AG10803 (cell line): ENCODE results near the gene DDR2.

Experiments
- DNase-seq: peaks from one replicate; pipeline ENCODE4 v3.0.0; 2010; ENCODE audit warnings: low read depth
- H3K4me3 ChIP-seq: 2 replicates; pipeline ENCODE4 v1.5.1; 2011; ENCODE audit warnings: mild to moderate bottlenecking, low read length, control low read depth
- TF ChIP-seq, protein P1 (sequence below): conservative IDR thresholded peaks from 2 replicates; pipeline ENCODE4 v1.5.1; 2011; ENCODE audit warnings: mild to moderate bottlenecking, low read length, control low read depth, inconsistent platforms

Gene DDR2

GRCh38 chr1:162629651-162630050, 2.6 kb upstream of the DDR2 start:
- TF ChIP-seq, protein P1, sequence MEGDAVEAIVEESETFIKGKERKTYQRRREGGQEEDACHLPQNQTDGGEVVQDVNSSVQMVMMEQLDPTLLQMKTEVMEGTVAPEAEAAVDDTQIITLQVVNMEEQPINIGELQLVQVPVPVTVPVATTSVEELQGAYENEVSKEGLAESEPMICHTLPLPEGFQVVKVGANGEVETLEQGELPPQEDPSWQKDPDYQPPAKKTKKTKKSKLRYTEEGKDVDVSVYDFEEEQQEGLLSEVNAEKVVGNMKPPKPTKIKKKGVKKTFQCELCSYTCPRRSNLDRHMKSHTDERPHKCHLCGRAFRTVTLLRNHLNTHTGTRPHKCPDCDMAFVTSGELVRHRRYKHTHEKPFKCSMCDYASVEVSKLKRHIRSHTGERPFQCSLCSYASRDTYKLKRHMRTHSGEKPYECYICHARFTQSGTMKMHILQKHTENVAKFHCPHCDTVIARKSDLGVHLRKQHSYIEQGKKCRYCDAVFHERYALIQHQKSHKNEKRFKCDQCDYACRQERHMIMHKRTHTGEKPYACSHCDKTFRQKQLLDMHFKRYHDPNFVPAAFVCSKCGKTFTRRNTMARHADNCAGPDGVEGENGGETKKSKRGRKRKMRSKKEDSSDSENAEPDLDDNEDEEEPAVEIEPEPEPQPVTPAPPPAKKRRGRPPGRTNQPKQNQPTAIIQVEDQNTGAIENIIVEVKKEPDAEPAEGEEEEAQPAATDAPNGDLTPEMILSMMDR, result no peak
- H3K4me3 ChIP-seq, result no peak overlapping the region
- peak; percentile 92 for DNase-seq

- TF ChIP-seq, protein P1, result no peak
- H3K4me3 ChIP-seq, result peak overlapping the region; percentile 79
- DNase-seq, result peak; percentile 78
These were observed 595 bp upstream of the DDR2 start for GRCh38 chr1:162631546-162632191.

GRCh38 chr1:162632698-162633080, 425 bp downstream of the DDR2 start:
- TF ChIP-seq, protein P1, result no peak
- DNase-seq, result peak; percentile 37
- peak overlapping the region; percentile 79 for H3K4me3 ChIP-seq

DNA sequence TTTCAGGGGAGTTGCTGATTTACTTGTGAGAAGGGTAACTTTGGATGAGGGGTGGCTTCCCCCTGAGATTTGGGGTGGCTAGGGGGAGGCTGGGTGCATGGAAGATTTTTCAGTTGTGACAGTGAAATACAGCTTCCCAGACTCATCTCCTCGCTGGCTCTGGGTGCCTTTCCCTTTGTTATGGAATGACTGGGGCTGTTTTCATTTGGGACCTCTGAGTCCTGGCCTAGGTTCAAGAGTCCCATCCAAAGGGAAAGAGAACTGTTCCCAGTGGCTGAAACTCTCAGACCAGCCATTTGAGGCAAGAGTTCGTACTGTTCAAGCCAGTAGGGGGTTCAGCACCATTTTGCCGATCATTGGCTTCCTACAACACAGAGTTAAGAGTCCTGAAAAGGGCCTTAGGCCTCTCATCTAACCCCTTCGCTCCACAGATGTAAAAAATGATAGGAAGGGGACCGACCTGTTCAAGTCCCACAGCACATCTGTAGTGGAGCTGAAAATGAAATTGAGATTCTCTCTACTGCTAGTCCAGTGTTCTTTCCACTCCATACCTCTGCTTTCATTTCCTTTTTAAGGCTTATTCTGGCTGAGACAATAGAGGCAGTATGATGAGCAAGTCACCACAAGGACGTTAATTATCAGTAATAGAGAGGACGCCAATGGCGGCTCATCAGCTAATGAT, 958 bp downstream of the DDR2 start:
- DNase-seq, result peak; percentile 74
- TF ChIP-seq, protein P1, result peak; percentile 38
- peak overlapping the region; percentile 79 for H3K4me3 ChIP-seq

DNA sequence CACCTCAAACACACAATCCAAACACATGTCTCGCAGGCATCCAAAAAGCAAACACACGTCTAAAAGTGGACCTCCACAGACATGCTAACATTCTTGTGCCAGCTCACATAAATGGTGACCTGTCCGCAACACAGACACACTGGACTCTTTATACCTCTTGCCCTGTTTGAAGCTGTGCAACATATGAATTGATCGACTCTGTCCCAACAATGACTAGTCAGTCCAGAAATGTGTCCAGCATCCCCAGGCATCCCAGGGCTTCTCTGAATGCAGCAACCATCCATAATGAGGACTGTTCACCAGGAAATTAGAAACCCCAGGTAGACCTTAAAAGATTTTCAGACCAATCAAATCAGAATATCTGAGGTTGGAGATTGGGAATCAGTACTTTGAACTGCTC, 3.2 kb downstream of the DDR2 start:
- peak; percentile 19 for DNase-seq
- TF ChIP-seq, protein P1, result no peak
- peak overlapping the region; percentile 79 for H3K4me3 ChIP-seq

DNA sequence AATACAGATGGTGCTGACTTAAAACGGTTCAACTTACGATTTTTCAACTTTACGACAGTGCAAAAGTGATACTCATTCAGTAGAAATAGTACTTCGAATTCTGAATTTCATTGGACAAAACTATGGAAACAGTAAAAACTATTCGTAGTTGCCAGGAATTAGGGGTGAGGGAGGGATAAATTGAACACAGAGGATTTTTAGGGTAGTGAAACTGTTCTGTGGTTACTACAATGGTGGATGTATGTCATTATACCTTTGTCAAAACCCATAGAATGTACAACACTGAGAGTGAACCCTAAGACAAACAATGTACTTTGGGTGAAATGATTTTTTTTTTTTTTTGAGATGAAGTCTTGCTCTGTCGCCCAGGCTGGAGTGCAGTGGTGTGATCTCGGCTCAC, 7.5 kb downstream of the DDR2 start:
- no peak for DNase-seq
- no peak overlapping the region for H3K4me3 ChIP-seq
- TF ChIP-seq, protein P1, result no peak

- TF ChIP-seq, protein P1, result no peak
- H3K4me3 ChIP-seq, result no peak overlapping the region
- DNase-seq, result no peak
These were observed 8.8 kb downstream of the DDR2 start for GRCh38 chr1:162641114-162641513.
